ENCODE data around the gene UPB1. TPM values are rescaled to one million over a fixed set of nuclear protein-coding genes. Genes with fewer than 3 reads are reported as not detected.

The UPB1 gene
- total and polyA plus RNA-seq, 10 of the 15 experiments (the other 5 are each of a cell fraction or from before 2014, with no cell fraction given) = 0.89 to 20.5 (median 3.1) TPM

GRCh38 chr22:24542641-24543040 is 47.5 kb downstream of the UPB1 start (continued):
- TF ChIP-seq, protein P1, sequence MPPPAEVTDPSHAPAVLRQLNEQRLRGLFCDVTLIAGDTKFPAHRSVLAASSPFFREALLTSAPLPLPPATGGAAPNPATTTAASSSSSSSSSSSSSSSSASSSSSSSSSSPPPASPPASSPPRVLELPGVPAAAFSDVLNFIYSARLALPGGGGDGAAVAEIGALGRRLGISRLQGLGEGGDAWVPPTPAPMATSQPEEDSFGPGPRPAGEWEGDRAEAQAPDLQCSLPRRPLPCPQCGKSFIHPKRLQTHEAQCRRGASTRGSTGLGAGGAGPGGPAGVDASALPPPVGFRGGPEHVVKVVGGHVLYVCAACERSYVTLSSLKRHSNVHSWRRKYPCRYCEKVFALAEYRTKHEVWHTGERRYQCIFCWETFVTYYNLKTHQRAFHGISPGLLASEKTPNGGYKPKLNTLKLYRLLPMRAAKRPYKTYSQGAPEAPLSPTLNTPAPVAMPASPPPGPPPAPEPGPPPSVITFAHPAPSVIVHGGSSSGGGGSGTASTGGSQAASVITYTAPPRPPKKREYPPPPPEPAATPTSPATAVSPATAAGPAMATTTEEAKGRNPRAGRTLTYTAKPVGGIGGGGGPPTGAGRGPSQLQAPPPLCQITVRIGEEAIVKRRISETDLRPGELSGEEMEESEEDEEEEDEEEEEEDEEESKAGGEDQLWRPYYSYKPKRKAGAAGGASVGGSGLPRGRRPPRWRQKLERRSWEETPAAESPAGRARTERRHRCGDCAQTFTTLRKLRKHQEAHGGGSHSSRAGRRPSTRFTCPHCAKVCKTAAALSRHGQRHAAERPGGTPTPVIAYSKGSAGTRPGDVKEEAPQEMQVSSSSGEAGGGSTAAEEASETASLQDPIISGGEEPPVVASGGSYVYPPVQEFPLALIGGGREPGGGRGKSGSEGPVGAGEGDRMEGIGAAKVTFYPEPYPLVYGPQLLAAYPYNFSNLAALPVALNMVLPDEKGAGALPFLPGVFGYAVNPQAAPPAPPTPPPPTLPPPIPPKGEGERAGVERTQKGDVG (CRISPR knock-in tag; IDR thresholded peaks at IDR 0.05) = no peak

GRCh38 chr22:24543185-24543601 is 48.1 kb downstream of the UPB1 start:
- no TSS peak for BruUV-seq (replicated peaks)
- no peaks in the 10 kb centered on the region for H3K9me3 ChIP-seq (replicated peaks; ENCODE audit: control insufficient read depth, insufficient read depth, low read length)
- no peak for DNase-seq (ENCODE audit: low read depth, low spot score)
- WGBS (ENCODE audit: insufficient coverage, insufficient replicate concordance, low lambda C conversion rate, missing lambda C conversion rate) = 97% methylated on average over 7 of the region's 7 CpGs
- H3K4me2 ChIP-seq (ENCODE audit: control insufficient read depth, insufficient read depth) = no peak overlapping the region
- H4K20me1 ChIP-seq (ENCODE audit: control insufficient read depth, insufficient read depth) = no peaks in the 10 kb centered on the region
- H3K79me2 ChIP-seq (ENCODE audit: control insufficient read depth, insufficient read depth, low read length) = no peaks in the 10 kb centered on the region
- no peak overlapping the region for H3K4me3 ChIP-seq
- CTCF ChIA-PET = no interaction called here
- SMC1A ChIA-PET (ENCODE audit: uncharacterized antibody, unreplicated experiment) = no interaction called here
- H3K27me3 ChIP-seq (replicated peaks in 1 of 2; ENCODE audit: control insufficient read depth in 2 of 2, insufficient read depth in 2 of 2, low read length in 1 of 2) = no peaks in the 10 kb centered on the region
- FAIRE-seq = no peak
- RAD21 ChIA-PET (ENCODE audit: unreplicated experiment) = no interaction called here
- ATAC-seq = no peak
- in situ Hi-C loops (cut with MboI) = no loop called here
- TF ChIP-seq SUPT20H (IDR thresholded peaks at IDR 0.05; ENCODE audit: borderline replicate concordance, control insufficient read depth, low read depth, low read length) = no peak
- TF ChIP-seq CBX5 (IDR thresholded peaks at IDR 0.05; ENCODE audit: low read depth) = no peak
- no peak for TF ChIP-seq ZBED1 (IDR thresholded peaks at IDR 0.05; ENCODE audit: borderline replicate concordance)
- TF ChIP-seq, protein P2, sequence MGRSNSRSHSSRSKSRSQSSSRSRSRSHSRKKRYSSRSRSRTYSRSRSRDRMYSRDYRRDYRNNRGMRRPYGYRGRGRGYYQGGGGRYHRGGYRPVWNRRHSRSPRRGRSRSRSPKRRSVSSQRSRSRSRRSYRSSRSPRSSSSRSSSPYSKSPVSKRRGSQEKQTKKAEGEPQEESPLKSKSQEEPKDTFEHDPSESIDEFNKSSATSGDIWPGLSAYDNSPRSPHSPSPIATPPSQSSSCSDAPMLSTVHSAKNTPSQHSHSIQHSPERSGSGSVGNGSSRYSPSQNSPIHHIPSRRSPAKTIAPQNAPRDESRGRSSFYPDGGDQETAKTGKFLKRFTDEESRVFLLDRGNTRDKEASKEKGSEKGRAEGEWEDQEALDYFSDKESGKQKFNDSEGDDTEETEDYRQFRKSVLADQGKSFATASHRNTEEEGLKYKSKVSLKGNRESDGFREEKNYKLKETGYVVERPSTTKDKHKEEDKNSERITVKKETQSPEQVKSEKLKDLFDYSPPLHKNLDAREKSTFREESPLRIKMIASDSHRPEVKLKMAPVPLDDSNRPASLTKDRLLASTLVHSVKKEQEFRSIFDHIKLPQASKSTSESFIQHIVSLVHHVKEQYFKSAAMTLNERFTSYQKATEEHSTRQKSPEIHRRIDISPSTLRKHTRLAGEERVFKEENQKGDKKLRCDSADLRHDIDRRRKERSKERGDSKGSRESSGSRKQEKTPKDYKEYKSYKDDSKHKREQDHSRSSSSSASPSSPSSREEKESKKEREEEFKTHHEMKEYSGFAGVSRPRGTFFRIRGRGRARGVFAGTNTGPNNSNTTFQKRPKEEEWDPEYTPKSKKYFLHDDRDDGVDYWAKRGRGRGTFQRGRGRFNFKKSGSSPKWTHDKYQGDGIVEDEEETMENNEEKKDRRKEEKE (IDR thresholded peaks at IDR 0.05) = no peak
- TF ChIP-seq ZSCAN29 (IDR thresholded peaks at IDR 0.05) = no peak
- TF ChIP-seq GABPA (IDR thresholded peaks at IDR 0.05; ENCODE audit: low read depth) = no peak
- TF ChIP-seq MAX (IDR thresholded peaks at IDR 0.05; ENCODE audit: low read depth, low read length) = no peak
- no peak for TF ChIP-seq NRF1 (conservative IDR thresholded peaks at IDR 0.05; ENCODE audit: low read depth, low read length)
- no peak overlapping the region for H3K9ac ChIP-seq (ENCODE audit: control insufficient read depth, insufficient read depth, low read length)
- H2AFZ ChIP-seq (ENCODE audit: control insufficient read depth, low read depth, low read length) = no peak overlapping the region
- intact Hi-C loops (cut with micrococcal nuclease; ENCODE audit: unreplicated experiment) = no loop called here
- POLR2A ChIA-PET = no interaction called here
- no peak overlapping the region for H3K27ac ChIP-seq (ENCODE audit: control insufficient read depth, insufficient read depth)
- peaks cover 17 to 48% of the 10 kb centered on the region in 2 experiments for H3K36me3 ChIP-seq (ENCODE audit: control insufficient read depth in 2 of 2, insufficient read depth in 2 of 2, low read length in 1 of 2)
- no peaks in the 10 kb centered on the region for H3K4me1 ChIP-seq (ENCODE audit: control insufficient read depth, insufficient read depth, low read length)

All from GM12878 (cell line).